Neural cell (in vitro differentiated cells): ENCODE data around the gene LBX2. TPM values are rescaled to one million over a fixed set of nuclear protein-coding genes. Genes with fewer than 3 reads are reported as not detected.

Source experiments
- H2AFZ ChIP-seq: fragments of 200-600, 300-800 bp; sonication (generic), shearing (Covaris generic); 2 replicates; pipeline ENCODE4 v1.6.0; 2014; ENCODE audit warnings: low read depth, mild to moderate bottlenecking, antibody characterized with exemption, low read length, moderate library complexity
- H3F3A ChIP-seq: fragments of 200-600 bp; shearing (Covaris generic); 2 replicates; pipeline ENCODE4 v1.6.1; 2016; ENCODE audit warnings: mild to moderate bottlenecking, moderate library complexity, mixed read lengths, antibody characterized with exemption, low read length; ENCODE audit not compliant: insufficient read depth, poor library complexity, severe bottlenecking
- H3K27ac ChIP-seq: fragments of 200-600, 300-800 bp; sonication (generic), shearing (Covaris generic); 2 replicates; pipeline ENCODE4 v1.5.1; 2014; ENCODE audit warnings: mild to moderate bottlenecking, low read length, moderate library complexity
- H3K27me3 ChIP-seq: fragments of 300-800, 200-600 bp; sonication (generic), shearing (Covaris generic); 2 replicates; pipeline ENCODE4 v1.6.0; 2014; ENCODE audit warnings: mild to moderate bottlenecking, low read depth, low read length, moderate library complexity; ENCODE audit not compliant: insufficient read depth
- H3K36me3 ChIP-seq: fragments of 300-800, 200-600 bp; sonication (generic), shearing (Covaris generic); 2 replicates; pipeline ENCODE4 v1.5.1; 2014; ENCODE audit warnings: mild to moderate bottlenecking, antibody characterized with exemption, low read length, moderate library complexity; ENCODE audit not compliant: insufficient read depth
- H3K4me2 ChIP-seq: fragments of 300-800, 200-600 bp; sonication (generic), shearing (Covaris generic); 2 replicates; pipeline ENCODE4 v1.6.0; 2014; ENCODE audit warnings: mild to moderate bottlenecking, low read length
- H3K4me3 ChIP-seq: fragments of 300-800, 200-600 bp; sonication (generic), shearing (Covaris generic); 2 replicates; pipeline ENCODE4 v1.5.1; 2014; ENCODE audit warnings: mild to moderate bottlenecking, low read length, moderate library complexity
- H3K79me2 ChIP-seq: fragments of 200-600 bp; shearing (Covaris generic); replicated peaks from 2 replicates; pipeline ENCODE4 v1.6.0; 2014; ENCODE audit warnings: mild to moderate bottlenecking, low read length, moderate library complexity; ENCODE audit not compliant: insufficient read depth
- H3K9ac ChIP-seq: fragments of 300-800, 200-600 bp; sonication (generic), shearing (Covaris generic); 2 replicates; pipeline ENCODE4 v1.6.1; 2016; ENCODE audit warnings: mild to moderate bottlenecking, low read length, mixed read lengths
- H3K9me2 ChIP-seq: fragments of 200-600 bp; shearing (Covaris generic); 2 replicates; pipeline ENCODE4 v1.6.1; 2016; ENCODE audit warnings: mild to moderate bottlenecking, low read length, mixed read lengths; ENCODE audit not compliant: insufficient read depth
- H3K9me3 ChIP-seq: fragments of 200-600, 300-800 bp; sonication (generic), shearing (Covaris generic); 2 replicates; pipeline ENCODE4 v1.6.1; 2016; ENCODE audit warnings: mild to moderate bottlenecking, mixed run types, low read length, moderate library complexity, mixed read lengths
- H4K20me1 ChIP-seq: fragments of 200-600 bp; shearing (Covaris generic); 2 replicates; pipeline ENCODE4 v1.6.1; 2016; ENCODE audit warnings: mild to moderate bottlenecking, mixed run types; ENCODE audit not compliant: insufficient read depth
- EP300 ChIP-seq: fragments of 450-650 bp; conservative IDR thresholded peaks from 2 replicates; pipeline ENCODE4 v1.6.1; 2014; ENCODE audit warnings: antibody characterized with exemption, mild to moderate bottlenecking, moderate library complexity; ENCODE audit not compliant: poor library complexity, severe bottlenecking
- EZH2 ChIP-seq: fragments of 200-600, 300-800 bp; shearing (Covaris generic), sonication (generic); IDR thresholded peaks from 2 replicates; pipeline ENCODE4 v1.6.1; 2014; ENCODE audit warnings: antibody characterized with exemption, low read length, borderline replicate concordance, mild to moderate bottlenecking; ENCODE audit not compliant: insufficient read depth, poor library complexity, severe bottlenecking
- MXI1 ChIP-seq: fragments of 450-650 bp; conservative IDR thresholded peaks from 2 replicates; pipeline ENCODE4 v1.6.1; 2014; ENCODE audit warnings: antibody characterized with exemption, mild to moderate bottlenecking; ENCODE audit not compliant: poor library complexity, severe bottlenecking
- POLR2AphosphoS5 ChIP-seq: IDR thresholded peaks from 2 replicates; pipeline ENCODE4 v1.6.1; 2012
- RAD21 ChIP-seq: fragments of 450-650 bp; conservative IDR thresholded peaks from 2 replicates; pipeline ENCODE4 v1.6.1; 2014; ENCODE audit warnings: antibody characterized with exemption, mild to moderate bottlenecking, moderate library complexity
- SMC3 ChIP-seq: fragments of 450-650 bp; conservative IDR thresholded peaks from 2 replicates; pipeline ENCODE4 v1.6.1; 2014; ENCODE audit warnings: antibody characterized with exemption, mild to moderate bottlenecking, moderate library complexity; ENCODE audit not compliant: poor library complexity
- TAF1 ChIP-seq: IDR thresholded peaks from 2 replicates; pipeline ENCODE4 v1.6.1; 2012; ENCODE audit warnings: low read depth
- polyA plus RNA-seq: library from polyadenylated mRNA; depleted of rRNA; stranded (reverse); fragments of >200 nt; gene quantifications from 2 replicates; pipeline ENCODE4 v1.2.3, GENCODE V29; 2014
- TF ChIP-seq, protein P1 (sequence below): IDR thresholded peaks from 2 replicates; pipeline ENCODE4 v1.6.1; 2012; ENCODE audit warnings: borderline replicate concordance
- TF ChIP-seq, protein P2 (sequence below): fragments of 450-650 bp; IDR thresholded peaks from 2 replicates; pipeline ENCODE4 v1.5.1; 2014; ENCODE audit warnings: antibody characterized with exemption, mild to moderate bottlenecking, moderate library complexity; ENCODE audit not compliant: poor library complexity, severe bottlenecking

The LBX2 gene
- polyA plus RNA-seq, 1 donor from 2014 or later: not detected

DNA sequence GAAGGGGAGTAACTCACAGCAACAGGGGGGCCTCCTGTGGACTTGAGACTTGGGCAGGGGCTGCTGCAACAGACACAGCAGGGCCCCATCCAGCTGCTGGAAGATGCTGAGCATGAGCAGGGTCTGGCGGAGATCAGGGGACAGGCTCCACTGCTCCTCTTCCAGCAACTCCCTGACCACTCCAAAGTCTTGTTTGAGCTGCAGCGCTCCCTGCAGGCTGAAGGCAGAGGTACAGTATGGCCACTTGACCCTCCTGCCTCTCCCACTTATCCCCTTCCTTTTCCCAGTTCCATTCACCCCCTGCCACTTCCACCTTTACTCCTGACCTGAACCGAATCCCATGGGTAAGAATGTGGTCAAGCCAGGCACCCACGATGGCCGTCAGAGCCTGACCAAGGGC lies 24.5 kb downstream of the LBX2 start:
- no peak overlapping the region for H3K4me2 ChIP-seq
- no peaks in the 10 kb centered on the region for H3K36me3 ChIP-seq
- H3K27ac ChIP-seq: no peak overlapping the region
- no peaks in the 10 kb centered on the region for H3K27me3 ChIP-seq
- TF ChIP-seq, protein P1, sequence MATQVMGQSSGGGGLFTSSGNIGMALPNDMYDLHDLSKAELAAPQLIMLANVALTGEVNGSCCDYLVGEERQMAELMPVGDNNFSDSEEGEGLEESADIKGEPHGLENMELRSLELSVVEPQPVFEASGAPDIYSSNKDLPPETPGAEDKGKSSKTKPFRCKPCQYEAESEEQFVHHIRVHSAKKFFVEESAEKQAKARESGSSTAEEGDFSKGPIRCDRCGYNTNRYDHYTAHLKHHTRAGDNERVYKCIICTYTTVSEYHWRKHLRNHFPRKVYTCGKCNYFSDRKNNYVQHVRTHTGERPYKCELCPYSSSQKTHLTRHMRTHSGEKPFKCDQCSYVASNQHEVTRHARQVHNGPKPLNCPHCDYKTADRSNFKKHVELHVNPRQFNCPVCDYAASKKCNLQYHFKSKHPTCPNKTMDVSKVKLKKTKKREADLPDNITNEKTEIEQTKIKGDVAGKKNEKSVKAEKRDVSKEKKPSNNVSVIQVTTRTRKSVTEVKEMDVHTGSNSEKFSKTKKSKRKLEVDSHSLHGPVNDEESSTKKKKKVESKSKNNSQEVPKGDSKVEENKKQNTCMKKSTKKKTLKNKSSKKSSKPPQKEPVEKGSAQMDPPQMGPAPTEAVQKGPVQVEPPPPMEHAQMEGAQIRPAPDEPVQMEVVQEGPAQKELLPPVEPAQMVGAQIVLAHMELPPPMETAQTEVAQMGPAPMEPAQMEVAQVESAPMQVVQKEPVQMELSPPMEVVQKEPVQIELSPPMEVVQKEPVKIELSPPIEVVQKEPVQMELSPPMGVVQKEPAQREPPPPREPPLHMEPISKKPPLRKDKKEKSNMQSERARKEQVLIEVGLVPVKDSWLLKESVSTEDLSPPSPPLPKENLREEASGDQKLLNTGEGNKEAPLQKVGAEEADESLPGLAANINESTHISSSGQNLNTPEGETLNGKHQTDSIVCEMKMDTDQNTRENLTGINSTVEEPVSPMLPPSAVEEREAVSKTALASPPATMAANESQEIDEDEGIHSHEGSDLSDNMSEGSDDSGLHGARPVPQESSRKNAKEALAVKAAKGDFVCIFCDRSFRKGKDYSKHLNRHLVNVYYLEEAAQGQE: no peak
- no peak for TF ChIP-seq MXI1
- TF ChIP-seq POLR2AphosphoS5: no peak
- TF ChIP-seq EZH2: no peak
- no peak for TF ChIP-seq SMC3
- no peak overlapping the region for H3K4me3 ChIP-seq
- H3K9ac ChIP-seq: no peak overlapping the region
- no peaks in the 10 kb centered on the region for H3K9me3 ChIP-seq
- peaks cover 7% of the 10 kb centered on the region for H3K79me2 ChIP-seq
- no peaks in the 10 kb centered on the region for H4K20me1 ChIP-seq
- H2AFZ ChIP-seq: no peak overlapping the region
- H3F3A ChIP-seq: peaks cover 3% of the 10 kb centered on the region
- H3K9me2 ChIP-seq: no peaks in the 10 kb centered on the region

- Histone ChIP-seq H3F3A (peaks cover 3% of the 10 kb centered on the region), H3K36me3 (no peaks in the 10 kb centered on the region), H3K9me2 (no peaks in the 10 kb centered on the region), H3K27me3 (no peaks in the 10 kb centered on the region), H3K27ac (no peak overlapping the region), H3K9ac (no peak overlapping the region), H3K4me3 (no peak overlapping the region), H3K4me2 (no peak overlapping the region), H4K20me1 (no peaks in the 10 kb centered on the region), H2AFZ (no peak overlapping the region), H3K9me3 (no peaks in the 10 kb centered on the region), H3K79me2 (peaks cover 4% of the 10 kb centered on the region)
- TF ChIP-seq TAF1 (no peak), POLR2AphosphoS5 (no peak), SMC3 (no peak), EP300 (no peak), MXI1 (no peak)
- TF ChIP-seq, protein P2, sequence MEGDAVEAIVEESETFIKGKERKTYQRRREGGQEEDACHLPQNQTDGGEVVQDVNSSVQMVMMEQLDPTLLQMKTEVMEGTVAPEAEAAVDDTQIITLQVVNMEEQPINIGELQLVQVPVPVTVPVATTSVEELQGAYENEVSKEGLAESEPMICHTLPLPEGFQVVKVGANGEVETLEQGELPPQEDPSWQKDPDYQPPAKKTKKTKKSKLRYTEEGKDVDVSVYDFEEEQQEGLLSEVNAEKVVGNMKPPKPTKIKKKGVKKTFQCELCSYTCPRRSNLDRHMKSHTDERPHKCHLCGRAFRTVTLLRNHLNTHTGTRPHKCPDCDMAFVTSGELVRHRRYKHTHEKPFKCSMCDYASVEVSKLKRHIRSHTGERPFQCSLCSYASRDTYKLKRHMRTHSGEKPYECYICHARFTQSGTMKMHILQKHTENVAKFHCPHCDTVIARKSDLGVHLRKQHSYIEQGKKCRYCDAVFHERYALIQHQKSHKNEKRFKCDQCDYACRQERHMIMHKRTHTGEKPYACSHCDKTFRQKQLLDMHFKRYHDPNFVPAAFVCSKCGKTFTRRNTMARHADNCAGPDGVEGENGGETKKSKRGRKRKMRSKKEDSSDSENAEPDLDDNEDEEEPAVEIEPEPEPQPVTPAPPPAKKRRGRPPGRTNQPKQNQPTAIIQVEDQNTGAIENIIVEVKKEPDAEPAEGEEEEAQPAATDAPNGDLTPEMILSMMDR: no peak
Measured at GRCh38 chr2:74474481-74474880, 24.9 kb downstream of the LBX2 start.

- Histone ChIP-seq H3K4me3 (peak overlapping the region; percentile 83), H3K36me3 (no peaks in the 10 kb centered on the region), H3K4me2 (peak overlapping the region; percentile 68), H3K79me2 (no peaks in the 10 kb centered on the region), H3K9ac (peak overlapping the region; percentile 84), H3K27me3 (no peaks in the 10 kb centered on the region), H4K20me1 (no peaks in the 10 kb centered on the region), H3K9me2 (no peaks in the 10 kb centered on the region), H2AFZ (peak overlapping the region; percentile 99), H3K9me3 (no peaks in the 10 kb centered on the region), H3F3A (peaks cover 3% of the 10 kb centered on the region), H3K27ac (peak overlapping the region; percentile 94)
- no peak for TF ChIP-seq SMC3
- TF ChIP-seq EZH2: no peak
- TF ChIP-seq RAD21: no peak
- no peak for TF ChIP-seq POLR2AphosphoS5
- no peak for TF ChIP-seq MXI1
- TF ChIP-seq, protein P2: no peak
- TF ChIP-seq TAF1: no peak
- TF ChIP-seq EP300: no peak
- TF ChIP-seq, protein P1: no peak
Measured at GRCh38 chr2:74472945-74473258, 26.5 kb downstream of the LBX2 start.
